ENCODE results near the gene ARL15.

ARL15 gene

GRCh38 chr5:54230936-54231685 lies 79.3 kb downstream of the ARL15 start:
- Histone ChIP-seq H2BK120ac (ENCODE audit: insufficient read depth, low read length, poor library complexity) (no peak overlapping the region), H3K4me2 (ENCODE audit: low read length) (no peak overlapping the region), H3K23ac (ENCODE audit: low read length) (no peak overlapping the region), H3K9me3 (ENCODE audit: insufficient read depth, low read depth, low read length) (no peaks in the 10 kb centered on the region), H2BK12ac (ENCODE audit: low read length) (peak overlapping the region; percentile 14), H3K4me3 (ENCODE audit: low read depth, low read length) (no peak overlapping the region), H2AK5ac (ENCODE audit: low read length) (no peak overlapping the region), H3K36me3 (ENCODE audit: control insufficient read depth in 1 of 2, insufficient read depth in 2 of 2, low read length in 2 of 2) (no peaks in the 10 kb centered on the region), H3K79me1 (ENCODE audit: low read length) (no peaks in the 10 kb centered on the region), H3K14ac (ENCODE audit: low read length) (no peak overlapping the region), H3K4ac (ENCODE audit: low read depth, low read length) (no peak overlapping the region), H3K4me1 (ENCODE audit: control insufficient read depth in 1 of 2, insufficient read depth in 2 of 2, low read length in 2 of 2) (peaks cover 2% of the 10 kb centered on the region in 2 experiments), H2AFZ (ENCODE audit: insufficient read depth, low read length, poor library complexity) (no peak overlapping the region), H4K91ac (ENCODE audit: low read depth, low read length) (no peak overlapping the region), H3K9ac (ENCODE audit: low read length) (no peak overlapping the region), H2BK5ac (ENCODE audit: low read depth, low read length, poor library complexity) (no peak overlapping the region), H3K18ac (ENCODE audit: low read length) (no peak overlapping the region), H3K27ac (ENCODE audit: low read depth, low read length) (no peak overlapping the region), H4K8ac (ENCODE audit: low read depth, low read length) (no peak overlapping the region), H4K12ac (ENCODE audit: low read depth, low read length) (no peak overlapping the region), H3K27me3 (ENCODE audit: insufficient read depth, low read length) (no peaks in the 10 kb centered on the region), H3K79me2 (ENCODE audit: control insufficient read depth, insufficient read depth, low read length, poor library complexity) (no peaks in the 10 kb centered on the region)
- no peak for DNase-seq
- no CpG with 5 or more reads among the region's 3 CpGs for WGBS (ENCODE audit: extremely low coverage, insufficient coverage, insufficient read length)

- no peak overlapping the region for H3K14ac ChIP-seq (ENCODE audit: low read length)
- no peak overlapping the region for H3K4me2 ChIP-seq (ENCODE audit: low read length)
- no peaks in the 10 kb centered on the region for H3K79me1 ChIP-seq (ENCODE audit: low read length)
- H2BK12ac ChIP-seq (ENCODE audit: low read length), result no peak overlapping the region
- H3K23ac ChIP-seq (ENCODE audit: low read length), result no peak overlapping the region
- H2BK120ac ChIP-seq (ENCODE audit: insufficient read depth, low read length, poor library complexity), result no peak overlapping the region
- H4K91ac ChIP-seq (ENCODE audit: low read depth, low read length), result no peak overlapping the region
- H3K9me3 ChIP-seq (ENCODE audit: insufficient read depth, low read depth, low read length), result no peaks in the 10 kb centered on the region
- no peak overlapping the region for H2AK5ac ChIP-seq (ENCODE audit: low read length)
- H4K8ac ChIP-seq (ENCODE audit: low read depth, low read length), result no peak overlapping the region
- no peak overlapping the region for H3K18ac ChIP-seq (ENCODE audit: low read length)
- H2AFZ ChIP-seq (ENCODE audit: insufficient read depth, low read length, poor library complexity), result no peak overlapping the region
- no peak overlapping the region for H3K4ac ChIP-seq (ENCODE audit: low read depth, low read length)
- H2BK5ac ChIP-seq (ENCODE audit: low read depth, low read length, poor library complexity), result no peak overlapping the region
- H3K27me3 ChIP-seq (ENCODE audit: insufficient read depth, low read length), result no peaks in the 10 kb centered on the region
- H3K79me2 ChIP-seq (ENCODE audit: control insufficient read depth, insufficient read depth, low read length, poor library complexity), result no peaks in the 10 kb centered on the region
- H3K4me3 ChIP-seq (ENCODE audit: low read depth, low read length), result no peak overlapping the region
- H3K9ac ChIP-seq (ENCODE audit: low read length), result no peak overlapping the region
- H4K12ac ChIP-seq (ENCODE audit: low read depth, low read length), result no peak overlapping the region
- DNase-seq, result peak; percentile 42 to 92
- H3K27ac ChIP-seq (ENCODE audit: low read depth, low read length), result no peak overlapping the region
- peaks cover 4% of the 10 kb centered on the region in 2 experiments for H3K4me1 ChIP-seq (ENCODE audit: control insufficient read depth in 1 of 2, insufficient read depth in 2 of 2, low read length in 2 of 2)
- no peaks in the 10 kb centered on the region for H3K36me3 ChIP-seq (ENCODE audit: control insufficient read depth in 1 of 2, insufficient read depth in 2 of 2, low read length in 2 of 2)
- no CpG with 5 or more reads among the region's 6 CpGs for whole genome bisulfite sequencing (ENCODE audit: extremely low coverage, insufficient coverage, insufficient read length)
These were observed 81.2 kb downstream of the ARL15 start for GRCh38 chr5:54229041-54229780.

GRCh38 chr5:54227759-54228158 lies 82.6 kb downstream of the ARL15 start:
- no peak overlapping the region for H3K4ac ChIP-seq (ENCODE audit: low read depth, low read length)
- no peak for DNase-seq

GRCh38 chr5:54227109-54227508 lies 83.3 kb downstream of the ARL15 start:
- no peak overlapping the region for H2BK5ac ChIP-seq (ENCODE audit: low read depth, low read length, poor library complexity)
- no peaks in the 10 kb centered on the region for H3K79me1 ChIP-seq (ENCODE audit: low read length)
- no peak overlapping the region for H2AFZ ChIP-seq (ENCODE audit: insufficient read depth, low read length, poor library complexity)
- no peak overlapping the region for H4K91ac ChIP-seq (ENCODE audit: low read depth, low read length)
- no peak overlapping the region for H2BK120ac ChIP-seq (ENCODE audit: insufficient read depth, low read length, poor library complexity)
- no peak overlapping the region for H2AK5ac ChIP-seq (ENCODE audit: low read length)
- no CpG with 5 or more reads among the region's 3 CpGs for WGBS (ENCODE audit: extremely low coverage, insufficient coverage, insufficient read length)
- H3K4me1 ChIP-seq (ENCODE audit: control insufficient read depth in 1 of 2, insufficient read depth in 2 of 2, low read length in 2 of 2), result peaks cover 4 to 7% of the 10 kb centered on the region in 2 experiments
- no peak overlapping the region for H3K27ac ChIP-seq (ENCODE audit: low read depth, low read length)
- H4K8ac ChIP-seq (ENCODE audit: low read depth, low read length), result no peak overlapping the region
- peak overlapping the region; percentile 24 for H3K4ac ChIP-seq (ENCODE audit: low read depth, low read length)
- no peaks in the 10 kb centered on the region for H3K9me3 ChIP-seq (ENCODE audit: insufficient read depth, low read depth, low read length)
- no peak overlapping the region for H3K4me3 ChIP-seq (ENCODE audit: low read depth, low read length)
- DNase-seq, result no peak
- peaks cover 1% of the 10 kb centered on the region for H3K79me2 ChIP-seq (ENCODE audit: control insufficient read depth, insufficient read depth, low read length, poor library complexity)
- no peak overlapping the region for H4K12ac ChIP-seq (ENCODE audit: low read depth, low read length)
- H3K9ac ChIP-seq (ENCODE audit: low read length), result no peak overlapping the region
- H3K4me2 ChIP-seq (ENCODE audit: low read length), result no peak overlapping the region
- H3K18ac ChIP-seq (ENCODE audit: low read length), result no peak overlapping the region
- H2BK12ac ChIP-seq (ENCODE audit: low read length), result no peak overlapping the region
- H3K27me3 ChIP-seq (ENCODE audit: insufficient read depth, low read length), result no peaks in the 10 kb centered on the region
- H3K36me3 ChIP-seq (ENCODE audit: control insufficient read depth in 1 of 2, insufficient read depth in 2 of 2, low read length in 2 of 2), result no peaks in the 10 kb centered on the region
- H3K23ac ChIP-seq (ENCODE audit: low read length), result no peak overlapping the region
- no peak overlapping the region for H3K14ac ChIP-seq (ENCODE audit: low read length)

More at GRCh38 chr5:54227759-54228158, 82.6 kb downstream of the ARL15 start:
- no peak overlapping the region for H2BK120ac ChIP-seq (ENCODE audit: insufficient read depth, low read length, poor library complexity)
- H3K4me2 ChIP-seq (ENCODE audit: low read length), result no peak overlapping the region
- no peak overlapping the region for H4K8ac ChIP-seq (ENCODE audit: low read depth, low read length)
- H3K9ac ChIP-seq (ENCODE audit: low read length), result no peak overlapping the region
- no peak overlapping the region for H2AK5ac ChIP-seq (ENCODE audit: low read length)
- no peak overlapping the region for H4K91ac ChIP-seq (ENCODE audit: low read depth, low read length)
- no peak overlapping the region for H2BK5ac ChIP-seq (ENCODE audit: low read depth, low read length, poor library complexity)
- H2AFZ ChIP-seq (ENCODE audit: insufficient read depth, low read length, poor library complexity), result no peak overlapping the region
- no peaks in the 10 kb centered on the region for H3K79me1 ChIP-seq (ENCODE audit: low read length)
- H2BK12ac ChIP-seq (ENCODE audit: low read length), result no peak overlapping the region
- no peak overlapping the region for H3K27ac ChIP-seq (ENCODE audit: low read depth, low read length)
- no peaks in the 10 kb centered on the region for H3K9me3 ChIP-seq (ENCODE audit: insufficient read depth, low read depth, low read length)
- no peak overlapping the region for H3K23ac ChIP-seq (ENCODE audit: low read length)
- WGBS (ENCODE audit: extremely low coverage, insufficient coverage, insufficient read length), result no CpG with 5 or more reads among the region's 1 CpG
- no peak overlapping the region for H3K18ac ChIP-seq (ENCODE audit: low read length)
- no peaks in the 10 kb centered on the region for H3K27me3 ChIP-seq (ENCODE audit: insufficient read depth, low read length)
- no peak overlapping the region for H4K12ac ChIP-seq (ENCODE audit: low read depth, low read length)
- H3K4me3 ChIP-seq (ENCODE audit: low read depth, low read length), result no peak overlapping the region
- no peaks in the 10 kb centered on the region for H3K79me2 ChIP-seq (ENCODE audit: control insufficient read depth, insufficient read depth, low read length, poor library complexity)
- no peaks in the 10 kb centered on the region for H3K36me3 ChIP-seq (ENCODE audit: control insufficient read depth in 1 of 2, insufficient read depth in 2 of 2, low read length in 2 of 2)
- H3K4me1 ChIP-seq (ENCODE audit: control insufficient read depth in 1 of 2, insufficient read depth in 2 of 2, low read length in 2 of 2), result peaks cover 4% of the 10 kb centered on the region in 2 experiments
- no peak overlapping the region for H3K14ac ChIP-seq (ENCODE audit: low read length)

Data from trophoblast cell (in vitro differentiated cells and primary cell).